Lower leg skin (tissue), 4 donors: ENCODE data around the gene SRSF5. TPM values are rescaled to one million over a fixed set of nuclear protein-coding genes. Genes with fewer than 3 reads are reported as not detected.

Experiments
- DNase-seq, 2 donors: peaks; one replicate each; pipeline ENCODE4 v3.0.0-alpha.2; 2019; ENCODE audit warnings: low spot score in 2 of 2
- H3K4me3 ChIP-seq: fragments of 200-600 bp; sonication (generic); 2 replicates; pipeline ENCODE4 v1.5.1; 2017; ENCODE audit warnings: mild to moderate bottlenecking, low read depth; ENCODE audit not compliant: poor library complexity, severe bottlenecking
- POLR2A ChIP-seq, 2 donors: fragments of 450-650 bp; IDR thresholded peaks; one replicate each; pipeline ENCODE4 v1.6.1; 2016 to 2017; ENCODE audit warnings: antibody characterized with exemption in 2 of 2, mild to moderate bottlenecking in 1 of 2, moderate library complexity in 1 of 2
- WGBS, 2 donors: methylation state at CpG; one replicate each; pipeline ENCODE4 v1.1.5; 2018; 5-methylcytosine and 5-hydroxymethylcytosine counted together
- intact Hi-C: fragments of 100-400 bp; cut with DNase I; formaldehyde crosslinking; loops from one replicate; pipeline ENCODE4 v1.15.0; 2023; ENCODE audit warnings: low total_unique reads
- total RNA-seq, 4 donors: library from RNA; depleted of rRNA; stranded (reverse); fragments of >200 nt; gene quantifications; one replicate each; pipeline ENCODE4 v1.1.0, GENCODE V29; 2016
- TF ChIP-seq, protein P1 (sequence below), 3 donors: fragments of 450-650 bp; IDR thresholded peaks; one replicate each; pipeline ENCODE4 v1.5.1; 2016; ENCODE audit warnings: antibody characterized with exemption in 3 of 3, mild to moderate bottlenecking in 3 of 3, moderate library complexity in 2 of 3

SRSF5 gene
- total RNA-seq, 4 donors from 2014 or later: 297 to 612 (median 380) TPM

DNA sequence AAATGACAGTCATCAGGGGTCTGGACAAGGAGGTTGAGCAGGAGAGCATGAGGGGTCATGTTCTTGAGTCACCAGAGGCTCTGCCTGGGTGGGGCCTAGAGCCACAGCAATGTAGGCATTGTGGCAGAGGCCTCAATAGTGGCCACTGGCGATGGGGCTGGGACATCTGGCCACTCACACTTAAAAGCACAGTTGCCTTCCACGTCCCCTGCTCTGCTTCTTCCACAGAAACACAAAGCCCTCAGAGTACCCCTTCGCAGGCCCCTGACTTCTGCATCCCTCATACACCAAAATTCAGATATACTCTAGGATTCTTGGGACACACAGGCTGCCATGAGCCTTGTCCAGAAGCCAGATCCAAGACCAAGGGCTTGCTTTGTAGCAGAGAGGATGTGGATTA, 27.8 kb downstream of the SRSF5 start:
- TF ChIP-seq POLR2A (IDR thresholded peaks at IDR 0.05): no peak
- TF ChIP-seq, protein P1, sequence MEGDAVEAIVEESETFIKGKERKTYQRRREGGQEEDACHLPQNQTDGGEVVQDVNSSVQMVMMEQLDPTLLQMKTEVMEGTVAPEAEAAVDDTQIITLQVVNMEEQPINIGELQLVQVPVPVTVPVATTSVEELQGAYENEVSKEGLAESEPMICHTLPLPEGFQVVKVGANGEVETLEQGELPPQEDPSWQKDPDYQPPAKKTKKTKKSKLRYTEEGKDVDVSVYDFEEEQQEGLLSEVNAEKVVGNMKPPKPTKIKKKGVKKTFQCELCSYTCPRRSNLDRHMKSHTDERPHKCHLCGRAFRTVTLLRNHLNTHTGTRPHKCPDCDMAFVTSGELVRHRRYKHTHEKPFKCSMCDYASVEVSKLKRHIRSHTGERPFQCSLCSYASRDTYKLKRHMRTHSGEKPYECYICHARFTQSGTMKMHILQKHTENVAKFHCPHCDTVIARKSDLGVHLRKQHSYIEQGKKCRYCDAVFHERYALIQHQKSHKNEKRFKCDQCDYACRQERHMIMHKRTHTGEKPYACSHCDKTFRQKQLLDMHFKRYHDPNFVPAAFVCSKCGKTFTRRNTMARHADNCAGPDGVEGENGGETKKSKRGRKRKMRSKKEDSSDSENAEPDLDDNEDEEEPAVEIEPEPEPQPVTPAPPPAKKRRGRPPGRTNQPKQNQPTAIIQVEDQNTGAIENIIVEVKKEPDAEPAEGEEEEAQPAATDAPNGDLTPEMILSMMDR (IDR thresholded peaks at IDR 0.05): no peak

DNA sequence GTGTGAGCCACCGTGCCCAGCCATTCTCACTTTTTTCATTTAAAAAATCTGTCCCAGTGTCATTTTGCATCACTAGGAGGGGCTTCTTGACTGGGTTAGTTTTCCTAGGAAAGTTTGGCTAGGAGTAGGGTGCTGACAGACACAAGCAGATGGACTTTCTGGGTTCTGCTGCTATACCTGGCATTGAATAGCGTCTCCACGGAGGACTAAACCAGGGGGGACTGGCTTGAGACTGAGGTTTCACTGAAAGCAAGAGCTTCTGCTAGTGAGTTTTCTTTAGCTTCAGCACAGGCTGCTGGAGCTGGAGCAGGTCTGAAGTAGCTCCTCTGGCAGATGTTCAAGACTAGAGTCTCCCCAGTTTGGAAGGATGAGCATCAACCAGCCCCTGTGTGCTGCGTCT, 28.7 kb downstream of the SRSF5 start:
- no peak for DNase-seq
- TF ChIP-seq, protein P1 (IDR thresholded peaks at IDR 0.05): no peak
- TF ChIP-seq POLR2A (IDR thresholded peaks at IDR 0.05): no peak
- intact Hi-C loops: no loop called here
- H3K4me3 ChIP-seq: no peak overlapping the region
- 70 to 74% methylated on average over 4 of the region's 4 CpGs for WGBS, 2 donors

More for the DNA sequence above, 27.8 kb downstream of the SRSF5 start:
- intact Hi-C loops: no loop called here
- 85 to 87% methylated on average over 3 of the region's 3 CpGs for WGBS, 2 donors
- no peak overlapping the region for H3K4me3 ChIP-seq
- DNase-seq: no peak

DNA sequence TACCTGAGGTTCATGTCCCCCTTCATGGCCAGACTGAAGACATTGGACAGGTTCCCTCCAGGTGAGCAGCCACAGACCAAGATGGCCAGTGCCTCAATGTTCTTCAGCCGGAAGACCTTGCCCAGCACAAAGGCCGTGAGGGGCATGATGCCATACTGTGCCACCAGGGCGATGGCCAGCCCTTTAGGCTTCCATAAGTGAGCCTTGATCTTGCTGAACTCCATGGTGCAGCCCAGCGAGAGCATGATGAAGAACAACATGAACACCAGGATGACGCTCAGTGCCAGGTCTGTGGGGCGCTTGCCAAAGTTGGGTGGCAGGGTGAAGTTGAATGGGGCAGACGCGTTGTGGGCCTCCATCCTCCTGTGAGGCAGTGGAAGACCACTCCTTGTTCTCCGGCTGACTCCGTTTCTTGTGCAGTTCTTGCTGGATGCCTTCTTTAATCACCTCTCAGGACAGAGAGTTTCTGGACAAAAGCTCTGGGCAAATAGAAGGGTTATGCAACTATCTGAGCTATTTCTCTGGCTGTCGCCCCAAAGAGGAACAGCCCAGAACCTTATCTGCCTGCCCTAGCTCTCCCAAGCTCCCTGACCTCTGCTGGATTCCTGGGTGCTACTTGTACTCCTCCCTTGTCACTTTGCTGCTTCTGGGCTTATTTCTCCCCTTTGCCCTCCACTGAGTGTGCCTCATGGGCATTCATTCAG, 30.0 kb downstream of the SRSF5 start, which contains the start of gene SLC10A1:
SLC10A1 (minus strand) TSS at position 445 of the 704 bp plus-strand sequence; CDS start at position 359, 86 bp downstream.
- no peak within 1 kb of the TSS for H3K4me3 ChIP-seq
- intact Hi-C loops: no loop called here
- TF ChIP-seq, protein P1 (IDR thresholded peaks at IDR 0.05): no peak
- no peak for TF ChIP-seq POLR2A (IDR thresholded peaks at IDR 0.05)
- DNase-seq: no peak
- WGBS, 2 donors: 91 to 93% methylated on average over 11 of the region's 11 CpGs

DNA sequence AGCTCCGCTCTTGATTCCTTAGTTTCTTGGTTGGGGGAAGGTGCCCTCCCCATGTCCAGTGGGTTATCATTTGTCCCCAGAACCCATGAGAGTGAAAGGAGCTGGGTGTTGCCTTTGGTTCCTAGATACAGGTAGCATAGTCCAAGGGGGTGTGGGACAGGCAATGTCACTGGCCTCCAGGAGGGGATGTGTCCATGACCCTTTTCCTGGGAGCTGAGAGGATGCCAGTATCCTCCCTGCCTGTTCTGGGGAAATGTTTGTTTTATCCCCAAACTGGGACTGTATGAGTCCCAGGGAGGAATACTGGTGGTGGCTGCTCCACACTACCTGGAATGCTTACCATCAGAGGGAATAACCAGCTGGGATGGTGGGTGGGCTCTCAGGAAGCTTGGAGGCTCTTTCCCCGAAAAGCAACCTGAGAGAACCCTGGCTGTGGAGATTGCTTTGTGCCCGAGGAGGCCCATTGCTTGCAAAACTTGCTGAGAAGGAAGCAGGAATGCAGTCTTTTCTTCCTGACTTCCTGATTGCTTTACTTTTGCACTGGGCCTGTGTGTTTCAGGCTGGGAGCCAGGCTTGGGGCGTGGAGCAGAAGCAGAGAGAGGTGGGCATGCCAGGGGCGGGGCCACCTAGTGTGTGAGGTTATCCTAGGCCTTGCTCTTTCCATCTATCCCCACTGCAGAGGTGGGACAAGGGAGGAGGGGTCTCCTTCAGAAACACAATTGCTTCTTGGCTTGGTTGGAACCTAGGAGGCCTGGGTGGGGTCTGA, 30.8 kb downstream of the SRSF5 start:
- no peak for TF ChIP-seq POLR2A (IDR thresholded peaks at IDR 0.05)
- TF ChIP-seq, protein P1 (IDR thresholded peaks at IDR 0.05): no peak
- intact Hi-C loops: no loop called here

DNA sequence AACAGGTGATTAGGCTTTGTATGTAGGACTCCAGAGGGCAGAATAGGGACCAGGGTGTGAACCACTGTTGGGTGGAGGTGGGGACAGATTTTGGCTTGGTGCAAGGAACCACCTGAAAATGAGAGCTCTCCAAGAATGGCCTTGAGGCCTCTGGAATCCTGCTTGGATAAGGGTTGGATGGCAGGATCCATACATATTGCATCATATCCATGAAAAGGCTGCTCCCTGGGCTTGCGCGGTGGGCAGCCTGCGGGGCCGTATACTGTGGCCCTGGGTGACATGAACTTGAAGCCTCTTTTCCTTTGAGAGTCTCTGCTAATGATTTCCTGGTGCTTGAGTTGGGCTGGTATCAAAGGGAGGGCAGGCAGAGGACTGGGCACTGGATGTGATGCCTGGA, 31.4 kb downstream of the SRSF5 start:
- no peak for DNase-seq
- 93 to 96% methylated on average over 4 of the region's 4 CpGs for WGBS, 2 donors
- H3K4me3 ChIP-seq: no peak overlapping the region
- intact Hi-C loops: no loop called here
- no peak for TF ChIP-seq POLR2A (IDR thresholded peaks at IDR 0.05)
- TF ChIP-seq, protein P1 (IDR thresholded peaks at IDR 0.05): no peak

More for the DNA sequence above, 30.8 kb downstream of the SRSF5 start:
- 67 to 77% methylated on average over 5 of the region's 5 CpGs for WGBS, 2 donors
- DNase-seq: no peak
- no peak overlapping the region for H3K4me3 ChIP-seq
